ENCODE results near the gene LIMS2. TPM values are rescaled to one million over a fixed set of nuclear protein-coding genes. Genes with fewer than 3 reads are reported as not detected.
A peak's percentile ranks its signal among the peaks of the same experiment; 100 is the strongest.

Gene LIMS2
- total and polyA plus RNA-seq, 2 donors (not counting 1 experiment from before 2014, with no cell fraction given), result 1.8 to 17.3 TPM

- no peak overlapping the region for H3K4me3 ChIP-seq (replicated peaks in 1 of 4; ENCODE audit: control extremely low read depth in 1 of 4, insufficient read depth in 1 of 4, low read depth in 3 of 4, low read length in 4 of 4)
- H2AFZ ChIP-seq (ENCODE audit: low read length), result no peak overlapping the region
- H3K27me3 ChIP-seq (ENCODE audit: control insufficient read depth, insufficient read depth, low read length), result peaks cover 10% of the 10 kb centered on the region
- H3K9ac ChIP-seq (ENCODE audit: insufficient read depth, low read length), result no peak overlapping the region
- no peak for TF ChIP-seq EZH2 (IDR thresholded peaks at IDR 0.05; ENCODE audit: low read length, missing control alignments)
- TF ChIP-seq CTCF (conservative IDR thresholded peaks at IDR 0.05 in 1 of 2, IDR thresholded peaks at IDR 0.05 in 1 of 2; ENCODE audit: low read depth in 1 of 2, low read length in 2 of 2), result no peak
- H4K20me1 ChIP-seq (ENCODE audit: control insufficient read depth, extremely low read depth, insufficient read depth, low read length), result no peaks in the 10 kb centered on the region
- H3K9me3 ChIP-seq (ENCODE audit: control insufficient read depth, insufficient read depth, low read depth, low read length), result no peaks in the 10 kb centered on the region
- no peak overlapping the region for H3K4me2 ChIP-seq (ENCODE audit: extremely low read depth, insufficient read depth, low read length)
- no peak overlapping the region for H3K27ac ChIP-seq (ENCODE audit: insufficient read depth, low read length)
- no peaks in the 10 kb centered on the region for H3K4me1 ChIP-seq (ENCODE audit: control insufficient read depth, extremely low read depth, insufficient read depth, low read length)
- no peaks in the 10 kb centered on the region for H3K79me2 ChIP-seq (ENCODE audit: control insufficient read depth, insufficient read depth, low read length)
- no peaks in the 10 kb centered on the region for H3K36me3 ChIP-seq (ENCODE audit: control insufficient read depth, insufficient read depth, low read length)
- peak in 1 of 2 donors; percentile 23 for DNase-seq (ENCODE audit: low read depth in 2 of 2)
Measured at GRCh38 chr2:127615511-127616166, 59.7 kb downstream of the LIMS2 start.

- H3K79me2 ChIP-seq (ENCODE audit: control insufficient read depth, insufficient read depth, low read length), result no peaks in the 10 kb centered on the region
- H4K20me1 ChIP-seq (ENCODE audit: control insufficient read depth, extremely low read depth, insufficient read depth, low read length), result no peaks in the 10 kb centered on the region
- DNase-seq (ENCODE audit: low read depth in 2 of 2), result peak in 1 of 2 donors; percentile 40
- H3K36me3 ChIP-seq (ENCODE audit: control insufficient read depth, insufficient read depth, low read length), result no peaks in the 10 kb centered on the region
- no peaks in the 10 kb centered on the region for H3K4me1 ChIP-seq (ENCODE audit: control insufficient read depth, extremely low read depth, insufficient read depth, low read length)
- TF ChIP-seq CTCF (conservative IDR thresholded peaks at IDR 0.05 in 1 of 2, IDR thresholded peaks at IDR 0.05 in 1 of 2; ENCODE audit: low read depth in 1 of 2, low read length in 2 of 2), result no peak
- TF ChIP-seq EZH2 (IDR thresholded peaks at IDR 0.05; ENCODE audit: low read length, missing control alignments), result no peak
- no peak overlapping the region for H2AFZ ChIP-seq (ENCODE audit: low read length)
- no peak overlapping the region for H3K4me2 ChIP-seq (ENCODE audit: extremely low read depth, insufficient read depth, low read length)
- peaks cover 10% of the 10 kb centered on the region for H3K27me3 ChIP-seq (ENCODE audit: control insufficient read depth, insufficient read depth, low read length)
- H3K4me3 ChIP-seq (replicated peaks in 1 of 4; ENCODE audit: control extremely low read depth in 1 of 4, insufficient read depth in 1 of 4, low read depth in 3 of 4, low read length in 4 of 4), result no peak overlapping the region
- no peak overlapping the region for H3K9ac ChIP-seq (ENCODE audit: insufficient read depth, low read length)
- H3K9me3 ChIP-seq (ENCODE audit: control insufficient read depth, insufficient read depth, low read depth, low read length), result no peaks in the 10 kb centered on the region
- H3K27ac ChIP-seq (ENCODE audit: insufficient read depth, low read length), result no peak overlapping the region
Measured at GRCh38 chr2:127614731-127615130, 60.6 kb downstream of the LIMS2 start.

GRCh38 chr2:127614246-127614645 lies 61.1 kb downstream of the LIMS2 start:
- Histone ChIP-seq H3K27ac (ENCODE audit: insufficient read depth, low read length) (no peak overlapping the region), H3K9me3 (ENCODE audit: control insufficient read depth, insufficient read depth, low read depth, low read length) (no peaks in the 10 kb centered on the region), H3K27me3 (ENCODE audit: control insufficient read depth, insufficient read depth, low read length) (peaks cover 10% of the 10 kb centered on the region), H3K4me2 (ENCODE audit: extremely low read depth, insufficient read depth, low read length) (no peak overlapping the region), H3K79me2 (ENCODE audit: control insufficient read depth, insufficient read depth, low read length) (no peaks in the 10 kb centered on the region), H3K36me3 (ENCODE audit: control insufficient read depth, insufficient read depth, low read length) (no peaks in the 10 kb centered on the region), H3K4me1 (ENCODE audit: control insufficient read depth, extremely low read depth, insufficient read depth, low read length) (no peaks in the 10 kb centered on the region), H2AFZ (ENCODE audit: low read length) (no peak overlapping the region), H4K20me1 (ENCODE audit: control insufficient read depth, extremely low read depth, insufficient read depth, low read length) (no peaks in the 10 kb centered on the region), H3K4me3 (replicated peaks in 1 of 4; ENCODE audit: control extremely low read depth in 1 of 4, insufficient read depth in 1 of 4, low read depth in 3 of 4, low read length in 4 of 4) (no peak overlapping the region), H3K9ac (ENCODE audit: insufficient read depth, low read length) (no peak overlapping the region)
- DNase-seq (ENCODE audit: low read depth in 2 of 2), result no peak
- no peak for TF ChIP-seq EZH2 (IDR thresholded peaks at IDR 0.05; ENCODE audit: low read length, missing control alignments)
- no peak for TF ChIP-seq CTCF (conservative IDR thresholded peaks at IDR 0.05 in 1 of 2, IDR thresholded peaks at IDR 0.05 in 1 of 2; ENCODE audit: low read depth in 1 of 2, low read length in 2 of 2)

Measured in fibroblast of lung (primary cell).